HepG2 (cell line): ENCODE data around the gene ANKRD52. TPM values are rescaled to one million over a fixed set of nuclear protein-coding genes. Genes with fewer than 3 reads are reported as not detected.

Experiments used
- ARID2 ChIP-seq: sonication (generic); formaldehyde crosslinking; IDR thresholded peaks from 2 replicates; pipeline ENCODE4 v1.8.1; 2022; ENCODE audit warnings: mild to moderate bottlenecking, missing genetic modification reagents, borderline replicate concordance
- CBX1 ChIP-seq: IDR thresholded peaks from one replicate; pipeline ENCODE4 v1.6.1; 2016; ENCODE audit warnings: antibody characterized with exemption, low read depth
- CHD2 ChIP-seq: IDR thresholded peaks from 2 replicates; pipeline ENCODE4 v1.6.1; 2011; ENCODE audit warnings: low read depth, low read length, improper control_type of control experiment
- DMAP1 ChIP-seq: IDR thresholded peaks from 2 replicates; pipeline ENCODE4 v1.6.1; 2016
- GABPB1 ChIP-seq: IDR thresholded peaks from 2 replicates; pipeline ENCODE4 v1.6.1; 2016; ENCODE audit warnings: mild to moderate bottlenecking, missing genetic modification reagents, moderate library complexity, missing compliant biosample characterization
- JDP2 ChIP-seq: sonication (generic); formaldehyde crosslinking; IDR thresholded peaks from 2 replicates; pipeline ENCODE4 v1.8.1; 2022; ENCODE audit warnings: missing genetic modification reagents, borderline replicate concordance
- KLF16 ChIP-seq, 2 experiments: sonication (generic) in 1 of 2; formaldehyde crosslinking in 1 of 2; IDR thresholded peaks; 2 replicates each; pipeline versions ENCODE4 v1.6.1 to v1.8.0; 2016 to 2023; ENCODE audit warnings: missing genetic modification reagents in 2 of 2, missing compliant biosample characterization in 1 of 2
- KLF9 ChIP-seq: IDR thresholded peaks from 2 replicates; pipeline ENCODE4 v1.6.1; 2016; ENCODE audit warnings: low read depth
- PHB2 ChIP-seq: fragments of 450-650 bp; IDR thresholded peaks from 2 replicates; pipeline ENCODE4 v1.6.1; 2018; ENCODE audit not compliant: partially characterized antibody
- SETDB1 ChIP-seq: sonication (generic); formaldehyde crosslinking; IDR thresholded peaks from 2 replicates; pipeline ENCODE4 v1.5.1; 2020; ENCODE audit warnings: missing genetic modification reagents, mild to moderate bottlenecking, borderline replicate concordance
- SKI ChIP-seq: fragments of 450-650 bp; IDR thresholded peaks from one replicate; pipeline ENCODE4 v1.6.1; 2018; ENCODE audit warnings: mild to moderate bottlenecking; ENCODE audit not compliant: partially characterized antibody
- SMAD1 ChIP-seq: sonication (generic); formaldehyde crosslinking; IDR thresholded peaks from 2 replicates; pipeline ENCODE4 v1.4.0; 2020; ENCODE audit warnings: missing genetic modification reagents, low read depth, mild to moderate bottlenecking, borderline replicate concordance
- SPEN ChIP-seq: sonication (generic); formaldehyde crosslinking; IDR thresholded peaks from 2 replicates; pipeline ENCODE4 v1.5.1; 2020; ENCODE audit warnings: low read depth, mild to moderate bottlenecking, missing genetic modification reagents
- TMF1 ChIP-seq: sonication (generic); formaldehyde crosslinking; IDR thresholded peaks from 2 replicates; pipeline ENCODE4 v1.8.1; 2022; ENCODE audit warnings: low read depth, missing genetic modification reagents
- polyA plus RNA-seq, 8 experiments: library from polyadenylated mRNA; depleted of rRNA in 3 of 8; stranded (reverse) in 7 of 8; unstranded in 1 of 8; fragments of >200 nt; fragmentation: Illumina TruSeq in 4 of 8; extraction: Trizol in 4 of 8; gene quantifications; 2 replicates each; pipeline versions ENCODE4 v1.2.1 to v1.2.3, GENCODE V29; 2011 to 2016; ENCODE audit warnings: low read depth in 4 of 8, missing spikeins in 1 of 8, mixed read lengths in 1 of 8; ENCODE audit not compliant: insufficient read depth in 1 of 8
- total RNA-seq, 5 experiments: library from RNA; depleted of rRNA; stranded (reverse); fragments of >200 nt; fragmentation: Illumina TruSeq; extraction: Trizol; gene quantifications; 2 replicates each; pipeline ENCODE4 v1.2.3, GENCODE V29; 2016; ENCODE audit warnings: low read depth in 1 of 5
- TF ChIP-seq, protein P1 (sequence below): sonication (generic); formaldehyde crosslinking; IDR thresholded peaks from 2 replicates; pipeline ENCODE4 v1.5.0; 2020; ENCODE audit warnings: mild to moderate bottlenecking, missing genetic modification reagents
- TF ChIP-seq, protein P2 (sequence below): sonication (generic); formaldehyde crosslinking; conservative IDR thresholded peaks from 2 replicates; pipeline ENCODE4 v1.5.0; 2020; ENCODE audit warnings: missing genetic modification reagents
- TF ChIP-seq, protein P3 (sequence below): sonication (generic); formaldehyde crosslinking; conservative IDR thresholded peaks from 2 replicates; pipeline ENCODE4 v1.8.0; 2022; ENCODE audit warnings: low read depth, missing genetic modification reagents
- TF ChIP-seq, protein P4 (sequence below): sonication (generic); formaldehyde crosslinking; IDR thresholded peaks from 2 replicates; pipeline ENCODE4 v1.4.0; 2020; ENCODE audit warnings: mild to moderate bottlenecking, missing genetic modification reagents, borderline replicate concordance

ANKRD52 gene
- total and polyA plus RNA-seq, 2 of the 13 experiments (the other 11 are each of a cell fraction or from before 2014, with no cell fraction given): 7.8 to 9.2 TPM

DNA sequence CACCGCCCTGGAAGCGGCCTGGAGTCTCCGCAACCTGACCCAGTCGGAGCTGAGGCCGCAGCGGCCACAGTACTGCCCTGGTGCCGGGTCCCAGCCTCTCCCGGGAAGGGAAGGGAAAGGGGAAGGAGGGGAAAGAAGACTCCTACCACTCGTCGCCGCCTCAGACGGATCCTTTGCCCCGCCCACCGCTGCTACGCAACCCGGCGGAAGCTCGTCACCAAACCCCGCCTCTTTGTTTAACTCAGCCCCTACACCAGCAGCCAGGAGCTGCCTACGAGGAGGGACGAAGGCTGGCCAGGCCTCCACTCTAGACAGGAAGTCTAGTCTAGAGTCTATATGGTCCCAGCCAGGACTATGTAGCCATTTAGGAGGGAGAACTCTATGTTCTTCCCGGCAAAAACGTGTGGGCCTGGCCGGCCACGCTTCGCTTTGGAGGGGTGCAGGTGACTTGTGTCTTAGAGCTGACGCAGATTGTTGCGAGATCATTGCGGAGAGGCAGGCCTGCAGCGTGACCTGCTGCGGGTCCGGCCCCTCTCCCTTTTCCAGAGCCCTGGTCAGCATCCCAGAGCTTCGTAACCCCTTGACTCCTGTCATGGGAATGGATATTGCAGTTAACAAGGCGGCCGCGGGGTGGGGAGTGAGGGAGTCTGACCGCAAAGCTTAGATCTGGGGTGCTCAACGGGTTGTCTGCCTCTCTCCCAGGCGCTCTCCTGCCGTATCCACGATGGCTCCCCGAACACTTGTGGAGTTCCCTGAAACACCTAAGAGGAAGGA, 36.2 kb downstream of the ANKRD52 start, which contains the start of gene RNF41 (continued):
- TF ChIP-seq, protein P1, sequence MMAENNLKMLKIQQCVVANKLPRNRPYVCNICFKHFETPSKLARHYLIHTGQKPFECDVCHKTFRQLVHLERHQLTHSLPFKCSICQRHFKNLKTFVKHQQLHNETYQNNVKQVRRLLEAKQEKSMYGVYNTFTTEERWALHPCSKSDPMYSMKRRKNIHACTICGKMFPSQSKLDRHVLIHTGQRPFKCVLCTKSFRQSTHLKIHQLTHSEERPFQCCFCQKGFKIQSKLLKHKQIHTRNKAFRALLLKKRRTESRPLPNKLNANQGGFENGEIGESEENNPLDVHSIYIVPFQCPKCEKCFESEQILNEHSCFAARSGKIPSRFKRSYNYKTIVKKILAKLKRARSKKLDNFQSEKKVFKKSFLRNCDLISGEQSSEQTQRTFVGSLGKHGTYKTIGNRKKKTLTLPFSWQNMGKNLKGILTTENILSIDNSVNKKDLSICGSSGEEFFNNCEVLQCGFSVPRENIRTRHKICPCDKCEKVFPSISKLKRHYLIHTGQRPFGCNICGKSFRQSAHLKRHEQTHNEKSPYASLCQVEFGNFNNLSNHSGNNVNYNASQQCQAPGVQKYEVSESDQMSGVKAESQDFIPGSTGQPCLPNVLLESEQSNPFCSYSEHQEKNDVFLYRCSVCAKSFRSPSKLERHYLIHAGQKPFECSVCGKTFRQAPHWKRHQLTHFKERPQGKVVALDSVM: peak; percentile 90
- TF ChIP-seq KLF16 (CRISPR knock-in tag; IDR thresholded peaks at IDR 0.05) (peak in 1 of 2 experiments; percentile 80; a peak in 1 of 4 replicates), JDP2 (CRISPR knock-in tag) (no peak), DMAP1 (CRISPR knock-in tag) (peak; percentile 64), CBX1 (no peak), CHD2 (no peak), KLF9 (CRISPR knock-in tag) (no peak), TMF1 (no peak), SETDB1 (no peak), SMAD1 (CRISPR knock-in tag) (no peak), PHB2 (no peak), SKI (peak; percentile 84), ARID2 (CRISPR knock-in tag) (no peak), GABPB1 (CRISPR knock-in tag) (peak; percentile 93), SPEN (CRISPR knock-in tag) (peak; percentile 44)
- TF ChIP-seq, protein P2, sequence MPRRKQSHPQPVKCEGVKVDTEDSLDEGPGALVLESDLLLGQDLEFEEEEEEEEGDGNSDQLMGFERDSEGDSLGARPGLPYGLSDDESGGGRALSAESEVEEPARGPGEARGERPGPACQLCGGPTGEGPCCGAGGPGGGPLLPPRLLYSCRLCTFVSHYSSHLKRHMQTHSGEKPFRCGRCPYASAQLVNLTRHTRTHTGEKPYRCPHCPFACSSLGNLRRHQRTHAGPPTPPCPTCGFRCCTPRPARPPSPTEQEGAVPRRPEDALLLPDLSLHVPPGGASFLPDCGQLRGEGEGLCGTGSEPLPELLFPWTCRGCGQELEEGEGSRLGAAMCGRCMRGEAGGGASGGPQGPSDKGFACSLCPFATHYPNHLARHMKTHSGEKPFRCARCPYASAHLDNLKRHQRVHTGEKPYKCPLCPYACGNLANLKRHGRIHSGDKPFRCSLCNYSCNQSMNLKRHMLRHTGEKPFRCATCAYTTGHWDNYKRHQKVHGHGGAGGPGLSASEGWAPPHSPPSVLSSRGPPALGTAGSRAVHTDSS (CRISPR knock-in tag): no peak
- TF ChIP-seq, protein P3, sequence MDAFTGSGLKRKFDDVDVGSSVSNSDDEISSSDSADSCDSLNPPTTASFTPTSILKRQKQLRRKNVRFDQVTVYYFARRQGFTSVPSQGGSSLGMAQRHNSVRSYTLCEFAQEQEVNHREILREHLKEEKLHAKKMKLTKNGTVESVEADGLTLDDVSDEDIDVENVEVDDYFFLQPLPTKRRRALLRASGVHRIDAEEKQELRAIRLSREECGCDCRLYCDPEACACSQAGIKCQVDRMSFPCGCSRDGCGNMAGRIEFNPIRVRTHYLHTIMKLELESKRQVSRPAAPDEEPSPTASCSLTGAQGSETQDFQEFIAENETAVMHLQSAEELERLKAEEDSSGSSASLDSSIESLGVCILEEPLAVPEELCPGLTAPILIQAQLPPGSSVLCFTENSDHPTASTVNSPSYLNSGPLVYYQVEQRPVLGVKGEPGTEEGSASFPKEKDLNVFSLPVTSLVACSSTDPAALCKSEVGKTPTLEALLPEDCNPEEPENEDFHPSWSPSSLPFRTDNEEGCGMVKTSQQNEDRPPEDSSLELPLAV (CRISPR knock-in tag): no peak
- TF ChIP-seq, protein P4, sequence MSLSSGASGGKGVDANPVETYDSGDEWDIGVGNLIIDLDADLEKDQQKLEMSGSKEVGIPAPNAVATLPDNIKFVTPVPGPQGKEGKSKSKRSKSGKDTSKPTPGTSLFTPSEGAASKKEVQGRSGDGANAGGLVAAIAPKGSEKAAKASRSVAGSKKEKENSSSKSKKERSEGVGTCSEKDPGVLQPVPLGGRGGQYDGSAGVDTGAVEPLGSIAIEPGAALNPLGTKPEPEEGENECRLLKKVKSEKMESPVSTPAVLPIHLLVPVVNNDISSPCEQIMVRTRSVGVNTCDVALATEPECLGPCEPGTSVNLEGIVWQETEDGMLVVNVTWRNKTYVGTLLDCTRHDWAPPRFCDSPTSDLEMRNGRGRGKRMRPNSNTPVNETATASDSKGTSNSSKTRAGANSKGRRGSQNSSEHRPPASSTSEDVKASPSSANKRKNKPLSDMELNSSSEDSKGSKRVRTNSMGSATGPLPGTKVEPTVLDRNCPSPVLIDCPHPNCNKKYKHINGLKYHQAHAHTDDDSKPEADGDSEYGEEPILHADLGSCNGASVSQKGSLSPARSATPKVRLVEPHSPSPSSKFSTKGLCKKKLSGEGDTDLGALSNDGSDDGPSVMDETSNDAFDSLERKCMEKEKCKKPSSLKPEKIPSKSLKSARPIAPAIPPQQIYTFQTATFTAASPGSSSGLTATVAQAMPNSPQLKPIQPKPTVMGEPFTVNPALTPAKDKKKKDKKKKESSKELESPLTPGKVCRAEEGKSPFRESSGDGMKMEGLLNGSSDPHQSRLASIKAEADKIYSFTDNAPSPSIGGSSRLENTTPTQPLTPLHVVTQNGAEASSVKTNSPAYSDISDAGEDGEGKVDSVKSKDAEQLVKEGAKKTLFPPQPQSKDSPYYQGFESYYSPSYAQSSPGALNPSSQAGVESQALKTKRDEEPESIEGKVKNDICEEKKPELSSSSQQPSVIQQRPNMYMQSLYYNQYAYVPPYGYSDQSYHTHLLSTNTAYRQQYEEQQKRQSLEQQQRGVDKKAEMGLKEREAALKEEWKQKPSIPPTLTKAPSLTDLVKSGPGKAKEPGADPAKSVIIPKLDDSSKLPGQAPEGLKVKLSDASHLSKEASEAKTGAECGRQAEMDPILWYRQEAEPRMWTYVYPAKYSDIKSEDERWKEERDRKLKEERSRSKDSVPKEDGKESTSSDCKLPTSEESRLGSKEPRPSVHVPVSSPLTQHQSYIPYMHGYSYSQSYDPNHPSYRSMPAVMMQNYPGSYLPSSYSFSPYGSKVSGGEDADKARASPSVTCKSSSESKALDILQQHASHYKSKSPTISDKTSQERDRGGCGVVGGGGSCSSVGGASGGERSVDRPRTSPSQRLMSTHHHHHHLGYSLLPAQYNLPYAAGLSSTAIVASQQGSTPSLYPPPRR: peak; percentile 29; the same call in 1 of the 2 replicates
